RWPE2 (cell line): ENCODE measurements around the gene NOL8.

Experiments
- ATAC-seq: fragments of 200-7000 bp; cut with Tn5 transposase; 3 replicates; pipeline ENCODE4 v1.9.1; 2021; ENCODE audit warnings: low read depth
- DNase-seq: peaks from one replicate; pipeline ENCODE4 v3.0.0-alpha.2; 2020; ENCODE audit warnings: low spot score
- H3K27ac ChIP-seq: fragments of 450-650 bp; 2 replicates; pipeline ENCODE4 v1.5.1; 2017; ENCODE audit warnings: mild to moderate bottlenecking; ENCODE audit not compliant: poor library complexity, severe bottlenecking
- H3K27me3 ChIP-seq: fragments of 250-450 bp; sonication (Bioruptor Pico); 2 replicates; pipeline ENCODE4 v1.5.1; 2021; ENCODE audit warnings: mild to moderate bottlenecking, moderate library complexity; ENCODE audit not compliant: insufficient read depth, poor library complexity, severe bottlenecking
- H3K36me3 ChIP-seq: fragments of 250-450 bp; sonication (Bioruptor Pico); 2 replicates; pipeline ENCODE4 v1.5.1; 2020; ENCODE audit warnings: low read depth, mild to moderate bottlenecking, moderate library complexity
- H3K4me1 ChIP-seq: fragments of 250-450 bp; sonication (Bioruptor Pico); 2 replicates; pipeline ENCODE4 v1.5.1; 2021; ENCODE audit warnings: mild to moderate bottlenecking, moderate library complexity; ENCODE audit not compliant: insufficient read depth, poor library complexity, severe bottlenecking
- H3K4me3 ChIP-seq: fragments of 250-450 bp; sonication (Bioruptor Pico); 2 replicates; pipeline ENCODE4 v1.5.1; 2021; ENCODE audit warnings: mild to moderate bottlenecking, moderate library complexity; ENCODE audit not compliant: severe bottlenecking
- H3K9me3 ChIP-seq: fragments of 250-450 bp; sonication (Bioruptor Pico); 2 replicates; pipeline ENCODE4 v1.5.1; 2021; ENCODE audit warnings: mild to moderate bottlenecking, moderate library complexity; ENCODE audit not compliant: severe bottlenecking
- TF ChIP-seq, protein P1 (sequence below): fragments of 450-650 bp; IDR thresholded peaks from one replicate; pipeline ENCODE4 v1.5.1; 2017; ENCODE audit warnings: mild to moderate bottlenecking, moderate library complexity; ENCODE audit not compliant: poor library complexity, severe bottlenecking

Gene NOL8

DNA sequence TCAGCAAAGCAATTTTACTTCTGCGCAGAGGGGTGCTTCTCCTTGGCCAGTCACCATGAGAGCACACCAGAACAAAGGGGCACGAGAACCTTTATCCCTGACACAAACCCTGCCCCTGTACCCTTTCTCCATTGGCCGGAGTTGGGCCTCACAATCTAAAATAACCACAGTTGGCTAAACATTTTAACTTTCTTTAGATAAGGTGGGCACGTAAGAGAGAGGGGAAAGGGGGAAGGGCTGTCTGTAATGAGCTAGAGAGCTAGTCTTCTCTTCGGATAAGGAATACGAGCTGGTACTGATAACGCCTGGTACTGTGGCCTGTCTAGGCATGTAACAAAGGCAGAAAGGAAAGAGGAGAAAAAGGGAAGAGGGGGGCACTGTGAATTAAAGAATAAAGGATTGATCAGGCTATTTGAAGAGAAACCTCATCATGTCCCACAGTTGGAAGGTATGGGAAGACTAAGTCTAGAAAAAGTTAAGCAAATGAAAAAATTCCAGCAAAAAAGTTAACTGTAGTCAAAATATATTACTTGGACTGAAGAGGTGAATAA is 29.8 kb downstream of the NOL8 start:
- Histone ChIP-seq H3K4me3 (no peak overlapping the region), H3K27ac (peak overlapping the region; percentile 55)

DNA sequence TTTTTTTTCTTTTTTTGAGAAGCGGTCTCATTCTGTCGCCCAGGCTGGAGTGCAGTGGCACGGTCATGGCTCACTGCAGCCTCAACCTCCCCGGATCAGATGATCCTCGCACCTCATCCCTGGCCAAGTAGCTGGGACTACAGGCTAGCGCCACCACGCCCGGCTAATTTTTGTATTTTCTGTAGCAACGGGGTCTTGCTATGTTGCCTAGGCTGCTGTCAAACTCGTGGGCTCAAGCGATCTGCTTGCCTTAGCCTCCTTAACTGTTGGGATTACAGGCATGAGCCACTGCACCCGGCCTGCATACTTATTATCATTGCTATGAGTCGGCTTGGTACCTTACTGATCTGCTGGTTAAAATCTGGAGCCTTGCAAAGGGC is 30.9 kb downstream of the NOL8 start:
- Histone ChIP-seq H3K27ac (peak overlapping the region; percentile 55), H3K36me3 (peaks cover 67% of the 10 kb centered on the region), H3K27me3 (no peaks in the 10 kb centered on the region), H3K4me1 (peaks cover 20% of the 10 kb centered on the region), H3K9me3 (no peaks in the 10 kb centered on the region), H3K4me3 (peak overlapping the region; percentile 56)
- no peak for DNase-seq
- 0 out of 3 replicates have a peak, but pooled peaks have one; percentile 2 for ATAC-seq
- TF ChIP-seq, protein P1, sequence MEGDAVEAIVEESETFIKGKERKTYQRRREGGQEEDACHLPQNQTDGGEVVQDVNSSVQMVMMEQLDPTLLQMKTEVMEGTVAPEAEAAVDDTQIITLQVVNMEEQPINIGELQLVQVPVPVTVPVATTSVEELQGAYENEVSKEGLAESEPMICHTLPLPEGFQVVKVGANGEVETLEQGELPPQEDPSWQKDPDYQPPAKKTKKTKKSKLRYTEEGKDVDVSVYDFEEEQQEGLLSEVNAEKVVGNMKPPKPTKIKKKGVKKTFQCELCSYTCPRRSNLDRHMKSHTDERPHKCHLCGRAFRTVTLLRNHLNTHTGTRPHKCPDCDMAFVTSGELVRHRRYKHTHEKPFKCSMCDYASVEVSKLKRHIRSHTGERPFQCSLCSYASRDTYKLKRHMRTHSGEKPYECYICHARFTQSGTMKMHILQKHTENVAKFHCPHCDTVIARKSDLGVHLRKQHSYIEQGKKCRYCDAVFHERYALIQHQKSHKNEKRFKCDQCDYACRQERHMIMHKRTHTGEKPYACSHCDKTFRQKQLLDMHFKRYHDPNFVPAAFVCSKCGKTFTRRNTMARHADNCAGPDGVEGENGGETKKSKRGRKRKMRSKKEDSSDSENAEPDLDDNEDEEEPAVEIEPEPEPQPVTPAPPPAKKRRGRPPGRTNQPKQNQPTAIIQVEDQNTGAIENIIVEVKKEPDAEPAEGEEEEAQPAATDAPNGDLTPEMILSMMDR: no peak

More for the DNA sequence above, 29.8 kb downstream of the NOL8 start:
- Histone ChIP-seq H3K9me3 (no peaks in the 10 kb centered on the region), H3K4me1 (peaks cover 20% of the 10 kb centered on the region), H3K27me3 (no peaks in the 10 kb centered on the region), H3K36me3 (peaks cover 65% of the 10 kb centered on the region)
- TF ChIP-seq, protein P1: no peak
- ATAC-seq: no peak
- DNase-seq: no peak

DNA sequence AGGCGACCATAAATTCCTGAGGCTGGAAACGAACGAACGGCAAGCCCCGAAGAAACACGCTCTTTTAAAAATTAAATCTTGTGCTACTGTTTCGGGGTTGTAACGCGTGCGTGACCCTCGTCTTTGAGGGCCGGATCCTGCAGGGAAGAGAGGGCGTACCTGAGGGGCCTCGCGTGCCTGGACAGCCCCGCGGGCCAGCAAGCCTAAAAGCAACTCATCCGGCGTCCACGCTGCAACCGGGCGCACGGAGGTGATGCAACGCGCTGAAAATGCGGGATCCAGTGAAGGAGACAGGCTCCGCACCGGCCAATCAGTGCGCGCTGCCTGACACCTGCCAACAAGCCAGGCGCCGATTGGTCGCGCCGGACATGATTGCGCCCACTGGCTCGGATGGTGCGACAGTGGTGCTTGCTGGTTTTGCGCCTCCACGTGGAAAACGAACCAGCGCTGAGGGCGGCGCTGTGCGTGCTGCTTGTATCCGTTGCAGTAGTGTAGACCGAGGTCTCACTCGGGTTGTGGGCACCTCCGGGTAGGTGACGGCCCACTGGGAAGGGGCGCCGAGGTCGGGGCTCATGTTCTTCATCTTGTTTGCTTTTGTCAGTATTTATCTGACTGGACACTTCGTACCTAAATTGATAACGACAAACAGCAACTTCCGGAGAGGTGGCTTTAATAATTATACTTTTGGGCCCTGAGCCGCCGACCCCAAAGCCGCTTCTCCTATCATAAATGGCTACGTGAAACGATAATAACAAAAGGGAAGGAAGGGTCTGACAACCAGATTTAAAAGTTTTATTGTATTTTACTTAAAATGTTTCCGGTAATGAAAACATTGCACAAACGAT is 31.5 kb downstream of the NOL8 start, which contains the start of gene IARS1:
Gene IARS1 (minus strand): TSS at position 246 of the 845 bp plus-strand sequence. CDS start 4,278 bp downstream, outside the sequence.
- ATAC-seq (peak; percentile 94), DNase-seq (peak; percentile 97)
- H3K4me3 ChIP-seq: peak within 1 kb of the TSS; percentile 56
- H3K27ac ChIP-seq: peak within 1 kb of the TSS; percentile 55
- no peaks in the 10 kb centered on the region for H3K27me3 ChIP-seq
- H3K4me1 ChIP-seq: peaks cover 20% of the 10 kb centered on the region
- H3K36me3 ChIP-seq: peaks cover 67% of the 10 kb centered on the region
- H3K9me3 ChIP-seq: no peaks in the 10 kb centered on the region
- TF ChIP-seq, protein P1: peak; percentile 48

DNA sequence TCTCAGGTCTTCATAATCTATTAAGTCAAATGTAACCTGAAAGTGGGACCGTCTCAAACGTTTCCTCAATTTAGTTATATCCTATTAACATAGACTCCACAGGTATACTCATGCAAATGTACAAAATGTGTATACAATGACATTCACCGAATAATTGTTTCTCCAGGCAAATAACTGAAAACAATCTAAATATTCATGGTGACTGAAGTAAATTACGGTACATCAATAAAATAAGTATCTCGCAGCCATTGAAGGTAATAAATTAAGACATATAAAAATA is 32.1 kb downstream of the NOL8 start:
- Histone ChIP-seq H3K4me3 (peak overlapping the region; percentile 56), H3K4me1 (peaks cover 20% of the 10 kb centered on the region), H3K27me3 (no peaks in the 10 kb centered on the region), H3K36me3 (peaks cover 67% of the 10 kb centered on the region), H3K27ac (peak overlapping the region; percentile 55), H3K9me3 (no peaks in the 10 kb centered on the region)
- DNase-seq (no peak), ATAC-seq (no peak)
- TF ChIP-seq, protein P1: no peak
